Naive thymus-derived CD4-positive, alpha-beta T cell (primary cell): Measurements from ENCODE around the gene YBX1. TPM values are rescaled to one million over a fixed set of nuclear protein-coding genes. Genes with fewer than 3 reads are reported as not detected.
A peak's percentile ranks its signal among the peaks of the same experiment; 100 is the strongest.
"Not testable (repeated sequence)": the region's sequence is repeated elsewhere in the genome, so short reads cannot be mapped to it uniquely, and the experiment has no call there.

Source experiments
- ATAC-seq: fragments of 150-1000 bp; cut with Tn5 transposase; 2 replicates; pipeline ENCODE4 v1.10.0; 2021; ENCODE audit warnings: mild to moderate bottlenecking, moderate library complexity
- CTCF ChIA-PET: fragments of 350-600 bp; sonication (Branson Sonifier 250); formaldehyde crosslinking; loops from one replicate; lab custom pipeline; 2021; ENCODE audit warnings: antibody characterized with exemption; lab: Charles Lee
- POLR2A ChIA-PET: fragments of 350-600 bp; sonication (Branson Sonifier 250); formaldehyde crosslinking; loops from one replicate; lab custom pipeline; 2021; ENCODE audit warnings: antibody characterized with exemption, inconsistent platforms; lab: Charles Lee
- DNase-seq, 9 donors: peaks; one replicate each; pipeline versions ENCODE4 v3.0.0 to v3.0.0-alpha.2; 2020 to 2022; ENCODE audit warnings: mixed read lengths in 1 of 9
- H3K27ac ChIP-seq: one replicate; pipeline ENCODE4 v1.7.0; 2013; ENCODE audit warnings: mild to moderate bottlenecking, low read depth, low read length, moderate library complexity
- H3K27me3 ChIP-seq, 2 donors: one replicate each; pipeline ENCODE4 v1.7.0; 2013; ENCODE audit warnings: low read length in 2 of 2, mild to moderate bottlenecking in 2 of 2, moderate library complexity in 2 of 2; ENCODE audit not compliant: control insufficient read depth in 2 of 2, insufficient read depth in 2 of 2
- H3K36me3 ChIP-seq, 3 experiments: 1 replicate in 2 of 3; 2 replicates in 1 of 3; pipeline ENCODE4 v1.7.0; 2013; ENCODE audit warnings: low read length in 3 of 3, mild to moderate bottlenecking in 3 of 3, moderate library complexity in 1 of 3; ENCODE audit not compliant: insufficient read depth in 3 of 3, control insufficient read depth in 2 of 3
- H3K4me1 ChIP-seq, 2 donors: one replicate each; pipeline ENCODE4 v1.7.0; 2013; ENCODE audit warnings: low read length in 2 of 2, mild to moderate bottlenecking in 2 of 2, moderate library complexity in 1 of 2; ENCODE audit not compliant: control insufficient read depth in 2 of 2, insufficient read depth in 2 of 2
- H3K4me3 ChIP-seq: 2 replicates; pipeline ENCODE4 v1.7.0; 2013; ENCODE audit warnings: mild to moderate bottlenecking, low read length
- H3K9me3 ChIP-seq, 3 experiments: 1 replicate in 2 of 3; 2 replicates in 1 of 3; pipeline ENCODE4 v1.7.0; 2013; ENCODE audit warnings: low read length in 3 of 3; ENCODE audit not compliant: control insufficient read depth in 2 of 3
- H3K27ac Mint-ChIP-seq, 9 donors: one replicate each; pipeline ENCODE4 v1.8.0; 2020 to 2022; ENCODE audit warnings: mixed read lengths in 9 of 9, mild to moderate bottlenecking in 8 of 9, moderate library complexity in 5 of 9, inconsistent platforms in 2 of 9
- H3K27me3 Mint-ChIP-seq, 5 donors: one replicate each; pipeline ENCODE4 v1.8.0; 2021 to 2022; ENCODE audit warnings: mixed read lengths in 5 of 5, mild to moderate bottlenecking in 1 of 5
- H3K36me3 Mint-ChIP-seq, 5 donors: one replicate each; pipeline ENCODE4 v1.8.0; 2020 to 2022; ENCODE audit warnings: mixed read lengths in 5 of 5, mild to moderate bottlenecking in 3 of 5, inconsistent platforms in 1 of 5
- H3K4me1 Mint-ChIP-seq, 7 donors: one replicate each; pipeline ENCODE4 v1.8.0; 2020 to 2022; ENCODE audit warnings: mixed read lengths in 7 of 7, mild to moderate bottlenecking in 3 of 7, inconsistent platforms in 1 of 7
- H3K4me3 Mint-ChIP-seq, 10 donors: one replicate each; pipeline ENCODE4 v1.8.0; 2020 to 2022; ENCODE audit warnings: mild to moderate bottlenecking in 10 of 10, mixed read lengths in 10 of 10, moderate library complexity in 6 of 10, inconsistent platforms in 2 of 10
- H3K9me3 Mint-ChIP-seq, 11 donors: one replicate each; pipeline ENCODE4 v1.8.0; 2020 to 2022; ENCODE audit warnings: mixed read lengths in 11 of 11, mild to moderate bottlenecking in 4 of 11, inconsistent platforms in 1 of 11, moderate library complexity in 1 of 11
- intact Hi-C, 2 donors: fragments of 100-400 bp; cut with micrococcal nuclease; formaldehyde crosslinking; loops; one replicate each; pipeline ENCODE4 v1.15.1; 2023
- polyA plus RNA-seq, 2 donors: library from polyadenylated mRNA; unstranded; fragments of 300-500 nt; fragmentation: Illumina TruSeq; gene quantifications; one replicate each; pipeline ENCODE4 v1.2.3, GENCODE V29; 2021
- total RNA-seq, 6 experiments: library from RNA in 5 of 6; stranded (reverse) in 5 of 6; gene quantifications; 1 replicate in 5 of 6; 2 replicates in 1 of 6; pipeline ENCODE4 v1.2.3 and lab custom pipeline; 2021 to 2026

YBX1 gene
- total and polyA plus RNA-seq, 7 experiments from 2014 or later: 66.6 to 471 (median 286) TPM

- peaks cover 0 to 21% (median 6%) of the 10 kb centered on the region in 3 experiments for H3K9me3 ChIP-seq
- H3K4me3 Mint-ChIP-seq, H3K4me1 ChIP-seq, intact Hi-C loops, H3K27me3 Mint-ChIP-seq, H3K27ac ChIP-seq, ATAC-seq, POLR2A ChIA-PET, H3K27me3 ChIP-seq, DNase-seq, H3K4me3 ChIP-seq, CTCF ChIA-PET: not testable (repeated sequence)
- peaks cover 5 to 38% (median 29%) of the 10 kb centered on the region in 11 donors for H3K9me3 Mint-ChIP-seq
- H3K36me3 Mint-ChIP-seq: peaks cover 23 to 82% (median 75%) of the 10 kb centered on the region in 5 donors
- peaks cover 0 to 11% (median 0%) of the 10 kb centered on the region in 3 experiments for H3K36me3 ChIP-seq
- peak overlapping the region in 1 of 9 donors; percentile 55 for H3K27ac Mint-ChIP-seq
- H3K4me1 Mint-ChIP-seq: peaks cover 4 to 14% (median 8%) of the 10 kb centered on the region in 7 donors
These were observed 30.6 kb downstream of the YBX1 start for GRCh38 chr1:42712808-42713207.

- POLR2A ChIA-PET: no interaction called here
These were observed 31.1 kb downstream of the YBX1 start for GRCh38 chr1:42713293-42713692.

GRCh38 chr1:42714441-42714840 lies 32.2 kb downstream of the YBX1 start:
- intact Hi-C loops, H3K4me3 Mint-ChIP-seq, H3K27ac ChIP-seq, H3K4me1 ChIP-seq, H3K27ac Mint-ChIP-seq, DNase-seq, H3K27me3 ChIP-seq, H3K27me3 Mint-ChIP-seq, H3K4me3 ChIP-seq, ATAC-seq: not testable (repeated sequence)
- peaks cover 0 to 21% (median 6%) of the 10 kb centered on the region in 3 experiments for H3K9me3 ChIP-seq
- ChIA-PET POLR2A (interaction anchor here (0.8 to 1.1 kb wide), 2 partner anchors 14 to 24 kb away, joined by 3 to 4 read pairs; no protein-coding TSS in a partner anchor), CTCF (interaction anchor here (0.7 kb wide), 1 partner anchor 21 kb away, joined by 4 read pairs; no protein-coding TSS in a partner anchor)
- peaks cover 23 to 80% (median 70%) of the 10 kb centered on the region in 5 donors for H3K36me3 Mint-ChIP-seq
- H3K4me1 Mint-ChIP-seq: peaks cover 4 to 14% (median 8%) of the 10 kb centered on the region in 7 donors
- peaks cover 5 to 38% (median 29%) of the 10 kb centered on the region in 11 donors for H3K9me3 Mint-ChIP-seq
- peaks cover 0 to 11% (median 0%) of the 10 kb centered on the region in 3 experiments for H3K36me3 ChIP-seq

More at GRCh38 chr1:42713293-42713692, 31.1 kb downstream of the YBX1 start:
- Histone ChIP-seq H3K36me3 (peaks cover 0 to 11% (median 0%) of the 10 kb centered on the region in 3 experiments), H3K27me3 (no peaks in the 10 kb centered on the region), H3K4me1 (no peaks in the 10 kb centered on the region), H3K9me3 (peaks cover 0 to 21% (median 6%) of the 10 kb centered on the region in 3 experiments), H3K27ac (no peak overlapping the region), H3K4me3 (no peak overlapping the region)
- CTCF ChIA-PET: no interaction called here
- Mint-ChIP-seq H3K4me3 (no peak overlapping the region), H3K9me3 (peaks cover 5 to 38% (median 29%) of the 10 kb centered on the region in 11 donors), H3K27ac (no peak overlapping the region), H3K4me1 (peaks cover 4 to 14% (median 8%) of the 10 kb centered on the region in 7 donors), H3K36me3 (peaks cover 23 to 82% (median 74%) of the 10 kb centered on the region in 5 donors), H3K27me3 (no peaks in the 10 kb centered on the region)
- intact Hi-C loops: no loop called here
- ATAC-seq (no peak), DNase-seq (no peak)

GRCh38 chr1:42720868-42721267 lies 38.6 kb downstream of the YBX1 start:
- H3K9me3 Mint-ChIP-seq: peaks cover 0 to 4% (median 0%) of the 10 kb centered on the region in 11 donors
- ATAC-seq (no peak), DNase-seq (no peak)
- Histone ChIP-seq H3K36me3 (no peaks in the 10 kb centered on the region), H3K27ac (no peak overlapping the region), H3K9me3 (no peaks in the 10 kb centered on the region), H3K4me1 (no peaks in the 10 kb centered on the region), H3K4me3 (no peak overlapping the region), H3K27me3 (no peaks in the 10 kb centered on the region)
- intact Hi-C loops: no loop called here
- H3K27ac Mint-ChIP-seq: no peak overlapping the region
- H3K36me3 Mint-ChIP-seq: peaks cover 10 to 28% (median 19%) of the 10 kb centered on the region in 5 donors
- CTCF ChIA-PET: no interaction called here
- peaks cover 0 to 6% (median 0%) of the 10 kb centered on the region in 5 donors for H3K27me3 Mint-ChIP-seq
- no peak overlapping the region for H3K4me3 Mint-ChIP-seq
- POLR2A ChIA-PET: no interaction called here
- H3K4me1 Mint-ChIP-seq: peaks cover 0 to 6% (median 0%) of the 10 kb centered on the region in 7 donors

- Histone ChIP-seq H3K36me3 (no peaks in the 10 kb centered on the region), H3K27me3 (no peaks in the 10 kb centered on the region), H3K4me1 (no peaks in the 10 kb centered on the region), H3K9me3 (no peaks in the 10 kb centered on the region), H3K27ac (no peak overlapping the region), H3K4me3 (no peak overlapping the region)
- Mint-ChIP-seq H3K36me3 (peaks cover 5 to 20% (median 13%) of the 10 kb centered on the region in 5 donors), H3K27ac (peak overlapping the region in 1 of 9 donors; percentile 34), H3K4me3 (no peak overlapping the region), H3K9me3 (no peaks in the 10 kb centered on the region), H3K27me3 (peaks cover 0 to 6% (median 0%) of the 10 kb centered on the region in 5 donors), H3K4me1 (peaks cover 0 to 6% (median 0%) of the 10 kb centered on the region in 7 donors)
- CTCF ChIA-PET: no interaction called here
- no peak for ATAC-seq
- intact Hi-C loops: no loop called here
- POLR2A ChIA-PET: no interaction called here
- DNase-seq: no peak
These were observed 39.7 kb downstream of the YBX1 start for GRCh38 chr1:42721926-42722325.

GRCh38 chr1:42722403-42722802 lies 40.2 kb downstream of the YBX1 start:
- H3K4me1 ChIP-seq, intact Hi-C loops, DNase-seq, H3K27ac ChIP-seq, H3K4me3 Mint-ChIP-seq, H3K4me3 ChIP-seq, H3K9me3 Mint-ChIP-seq, H3K27me3 ChIP-seq, H3K9me3 ChIP-seq, H3K27me3 Mint-ChIP-seq, H3K36me3 ChIP-seq, POLR2A ChIA-PET, H3K4me1 Mint-ChIP-seq, ATAC-seq, CTCF ChIA-PET: not testable (repeated sequence)
- H3K27ac Mint-ChIP-seq: peak overlapping the region in 1 of 9 donors; percentile 34
- H3K36me3 Mint-ChIP-seq: peaks cover under 1 to 15% (median 9%) of the 10 kb centered on the region in 5 donors

GRCh38 chr1:42723511-42723910 lies 41.3 kb downstream of the YBX1 start:
- Mint-ChIP-seq H3K9me3 (no peaks in the 10 kb centered on the region), H3K4me1 (no peaks in the 10 kb centered on the region), H3K36me3 (peaks cover 0 to 4% (median under 1%) of the 10 kb centered on the region in 5 donors), H3K4me3 (no peak overlapping the region), H3K27me3 (peaks cover 0 to 6% (median 0%) of the 10 kb centered on the region in 5 donors), H3K27ac (no peak overlapping the region)
- Histone ChIP-seq H3K27ac (no peak overlapping the region), H3K27me3 (no peaks in the 10 kb centered on the region), H3K4me3 (no peak overlapping the region), H3K4me1 (no peaks in the 10 kb centered on the region), H3K9me3 (no peaks in the 10 kb centered on the region), H3K36me3 (no peaks in the 10 kb centered on the region)
- ChIA-PET CTCF (interaction anchor here (0.7 kb wide), 1 partner anchor 26 kb away, joined by 3 read pairs; no protein-coding TSS in a partner anchor), POLR2A (no interaction called here)
- intact Hi-C loops: no loop called here
- no peak for DNase-seq
- ATAC-seq: no peak
